Endothelial cell of umbilical vein (primary cell): ENCODE measurements around the gene RECK.

ENCODE experiments used
- EZH2 ChIP-seq: IDR thresholded peaks from 2 replicates; pipeline ENCODE4 v1.6.1; 2012; ENCODE audit warnings: borderline replicate concordance, low read depth, mild to moderate bottlenecking, moderate library complexity, low read length, inconsistent platforms; ENCODE audit not compliant: severe bottlenecking
- GATA2 ChIP-seq: IDR thresholded peaks from 2 replicates; pipeline ENCODE4 v1.7.0; 2011; ENCODE audit warnings: low read depth, mild to moderate bottlenecking, moderate library complexity, mixed read lengths, low read length; ENCODE audit not compliant: insufficient read length, insufficient read depth
- JUN ChIP-seq: IDR thresholded peaks from 2 replicates; pipeline ENCODE4 v1.6.1; 2011; ENCODE audit warnings: borderline replicate concordance, low read depth; ENCODE audit not compliant: insufficient read length, insufficient read depth
- POLR2A ChIP-seq: IDR thresholded peaks from 2 replicates; pipeline ENCODE4 v1.6.1; 2012; ENCODE audit warnings: low read depth, mild to moderate bottlenecking, control low read depth, low read length
- POLR2AphosphoS5 ChIP-seq: IDR thresholded peaks from 2 replicates; pipeline ENCODE4 v1.6.1; 2012; ENCODE audit warnings: low read depth, mild to moderate bottlenecking, control low read depth, low read length, moderate library complexity; ENCODE audit not compliant: insufficient read depth
- TF ChIP-seq, protein P1 (sequence below), 2 donors: IDR thresholded peaks; 1 replicate in 1 of 2; 2 replicates in 1 of 2; pipeline ENCODE4 v1.5.1; 2011; ENCODE audit warnings: low read length in 2 of 2, mild to moderate bottlenecking in 2 of 2, moderate library complexity in 2 of 2, control low read depth in 1 of 2, inconsistent platforms in 1 of 2, low read depth in 1 of 2; ENCODE audit not compliant: insufficient read depth in 1 of 2; ENCODE audit errors: extremely low read depth in 1 of 2
- TF ChIP-seq, protein P2 (sequence below): IDR thresholded peaks from 2 replicates; pipeline ENCODE4 v1.6.1; 2011; ENCODE audit not compliant: insufficient read depth, insufficient read length

GRCh38 chr9:36109071-36109470 lies 72.4 kb downstream of the RECK start:
- TF ChIP-seq, protein P1, sequence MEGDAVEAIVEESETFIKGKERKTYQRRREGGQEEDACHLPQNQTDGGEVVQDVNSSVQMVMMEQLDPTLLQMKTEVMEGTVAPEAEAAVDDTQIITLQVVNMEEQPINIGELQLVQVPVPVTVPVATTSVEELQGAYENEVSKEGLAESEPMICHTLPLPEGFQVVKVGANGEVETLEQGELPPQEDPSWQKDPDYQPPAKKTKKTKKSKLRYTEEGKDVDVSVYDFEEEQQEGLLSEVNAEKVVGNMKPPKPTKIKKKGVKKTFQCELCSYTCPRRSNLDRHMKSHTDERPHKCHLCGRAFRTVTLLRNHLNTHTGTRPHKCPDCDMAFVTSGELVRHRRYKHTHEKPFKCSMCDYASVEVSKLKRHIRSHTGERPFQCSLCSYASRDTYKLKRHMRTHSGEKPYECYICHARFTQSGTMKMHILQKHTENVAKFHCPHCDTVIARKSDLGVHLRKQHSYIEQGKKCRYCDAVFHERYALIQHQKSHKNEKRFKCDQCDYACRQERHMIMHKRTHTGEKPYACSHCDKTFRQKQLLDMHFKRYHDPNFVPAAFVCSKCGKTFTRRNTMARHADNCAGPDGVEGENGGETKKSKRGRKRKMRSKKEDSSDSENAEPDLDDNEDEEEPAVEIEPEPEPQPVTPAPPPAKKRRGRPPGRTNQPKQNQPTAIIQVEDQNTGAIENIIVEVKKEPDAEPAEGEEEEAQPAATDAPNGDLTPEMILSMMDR (IDR thresholded peaks at IDR 0.05; ENCODE audit: extremely low read depth in 1 of 2, insufficient read depth in 1 of 2, low read depth in 1 of 2, low read length in 2 of 2), result no peak
- TF ChIP-seq POLR2A, result no peak
- TF ChIP-seq POLR2AphosphoS5, result no peak
- TF ChIP-seq, protein P2, sequence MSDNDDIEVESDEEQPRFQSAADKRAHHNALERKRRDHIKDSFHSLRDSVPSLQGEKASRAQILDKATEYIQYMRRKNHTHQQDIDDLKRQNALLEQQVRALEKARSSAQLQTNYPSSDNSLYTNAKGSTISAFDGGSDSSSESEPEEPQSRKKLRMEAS, result no peak
- no peak for TF ChIP-seq EZH2
- no peak for TF ChIP-seq JUN
- TF ChIP-seq GATA2, result no peak
